Lung microvascular endothelial cell (primary cell): Measurements from ENCODE around the gene NPHS2. TPM values are rescaled to one million over a fixed set of nuclear protein-coding genes. Genes with fewer than 3 reads are reported as not detected.

Source experiments
- DNase-seq, 2 donors: peaks; one replicate each; pipeline versions ENCODE4 v3.0.0 to v3.0.0-alpha.2; 2010; ENCODE audit warnings: low read depth in 2 of 2
- total RNA-seq: library from RNA; depleted of rRNA; stranded (reverse); fragments of >200 nt; gene quantifications from 2 replicates; pipeline ENCODE4 v1.2.1, GENCODE V29; 2014

Gene NPHS2
- total RNA-seq = not detected in 2 replicates

GRCh38 chr1:179575497-179576314 is at the start of gene NPHS2:
Gene NPHS2, minus strand, starts transcription at chr1:179575948. Its CDS starts 84 bp downstream, at chr1:179575864.
- DNase-seq = no peak

- no peak for DNase-seq
Measured at GRCh38 chr1:179612361-179612760, 36.6 kb upstream of the NPHS2 start.

- DNase-seq = no peak
Measured at GRCh38 chr1:179601093-179601492, 25.3 kb upstream of the NPHS2 start.

- DNase-seq = peak; percentile 38 to 66
Measured at GRCh38 chr1:179599623-179600249, 24.0 kb upstream of the NPHS2 start.

GRCh38 chr1:179598631-179599030 is 22.9 kb upstream of the NPHS2 start:
- DNase-seq = no peak

- peak in 1 of 2 donors; percentile 8 for DNase-seq
Measured at GRCh38 chr1:179591592-179592580, 16.1 kb upstream of the NPHS2 start, which contains the start of gene TDRD5. Gene TDRD5, plus strand, starts transcription at chr1:179591832. Its CDS starts 784 bp downstream, at chr1:179592616.

GRCh38 chr1:179591253-179591591 is 15.5 kb upstream of the NPHS2 start:
- no peak for DNase-seq

GRCh38 chr1:179590671-179591070 is 14.9 kb upstream of the NPHS2 start:
- DNase-seq = no peak

GRCh38 chr1:179589509-179589908 is 13.8 kb upstream of the NPHS2 start:
- DNase-seq = no peak

GRCh38 chr1:179588425-179589024 is 12.8 kb upstream of the NPHS2 start:
- no peak for DNase-seq

- no peak for DNase-seq
Measured at GRCh38 chr1:179587336-179587735, 11.6 kb upstream of the NPHS2 start.

- DNase-seq = peak; percentile 13 to 34
Measured at GRCh38 chr1:179586107-179586823, 10.5 kb upstream of the NPHS2 start.

GRCh38 chr1:179583771-179584320 is 8.1 kb upstream of the NPHS2 start:
- no peak for DNase-seq

- DNase-seq = no peak
Measured at GRCh38 chr1:179576509-179576908, 761 bp upstream of the NPHS2 start.

GRCh38 chr1:179558078-179558477 is 17.7 kb downstream of the NPHS2 start:
- no peak for DNase-seq

- DNase-seq = no peak
Measured at GRCh38 chr1:179554427-179554826, 21.3 kb downstream of the NPHS2 start.

GRCh38 chr1:179550746-179551682 is 24.7 kb downstream of the NPHS2 start:
- peak in 1 of 2 donors; percentile 36 for DNase-seq

GRCh38 chr1:179549368-179549700 is 26.4 kb downstream of the NPHS2 start:
- no peak for DNase-seq

GRCh38 chr1:179548666-179549367 is 26.9 kb downstream of the NPHS2 start:
- DNase-seq = no peak
